DMS53 treated with DMSO at 0.1 percent for 48 hours (cell line): ENCODE data around the gene MYL3.

Experiments
- DNase-seq: peaks from one replicate; lab custom pipeline; 2025; ENCODE audit not compliant: unreplicated experiment; lab: John Stamatoyannopoulos, UW

The MYL3 gene

DNA sequence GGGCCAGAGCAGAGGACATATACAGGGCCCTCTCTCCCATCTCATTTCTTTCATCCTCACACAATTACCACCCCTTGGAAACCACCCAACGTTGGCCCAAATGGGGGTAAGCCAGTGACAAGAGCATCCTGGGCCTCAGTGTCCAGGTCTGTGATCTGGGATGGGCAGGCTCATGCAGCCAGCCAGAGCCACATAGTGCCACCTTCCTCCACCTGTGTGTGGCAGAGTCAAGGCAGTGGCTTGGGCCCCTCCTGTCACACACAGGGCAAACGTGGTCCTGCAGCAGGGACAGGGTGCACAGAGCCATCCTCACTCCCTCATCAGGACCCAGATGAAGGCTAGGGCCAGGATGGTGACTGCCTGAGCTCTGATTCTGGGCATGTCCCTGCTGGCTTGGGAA, 2.3 kb upstream of the MYL3 start:
- no peak for DNase-seq

DNA sequence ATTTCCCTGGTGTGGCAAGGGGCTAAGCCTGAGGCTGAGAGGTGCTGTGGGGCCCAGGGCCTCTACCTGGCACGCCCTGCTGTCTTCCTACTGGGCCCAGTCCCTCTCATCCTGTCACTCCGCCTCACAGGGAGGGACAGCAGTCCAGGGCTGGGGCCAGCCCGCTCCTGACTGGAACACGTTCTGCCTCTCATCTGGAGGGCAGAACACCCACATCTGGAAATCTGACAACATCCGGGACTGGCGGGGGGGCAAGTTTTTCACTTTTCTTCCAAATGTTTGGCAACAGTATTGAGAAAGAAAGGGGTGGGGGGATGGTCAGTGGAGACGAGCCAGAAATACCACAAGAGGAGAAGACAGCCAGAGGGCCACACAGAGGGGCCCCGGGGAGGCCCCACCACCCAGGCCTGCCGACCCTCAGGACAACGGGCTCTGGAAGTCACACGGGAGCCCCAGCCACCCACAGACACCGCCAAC, 1.8 kb upstream of the MYL3 start:
- DNase-seq: no peak

DNA sequence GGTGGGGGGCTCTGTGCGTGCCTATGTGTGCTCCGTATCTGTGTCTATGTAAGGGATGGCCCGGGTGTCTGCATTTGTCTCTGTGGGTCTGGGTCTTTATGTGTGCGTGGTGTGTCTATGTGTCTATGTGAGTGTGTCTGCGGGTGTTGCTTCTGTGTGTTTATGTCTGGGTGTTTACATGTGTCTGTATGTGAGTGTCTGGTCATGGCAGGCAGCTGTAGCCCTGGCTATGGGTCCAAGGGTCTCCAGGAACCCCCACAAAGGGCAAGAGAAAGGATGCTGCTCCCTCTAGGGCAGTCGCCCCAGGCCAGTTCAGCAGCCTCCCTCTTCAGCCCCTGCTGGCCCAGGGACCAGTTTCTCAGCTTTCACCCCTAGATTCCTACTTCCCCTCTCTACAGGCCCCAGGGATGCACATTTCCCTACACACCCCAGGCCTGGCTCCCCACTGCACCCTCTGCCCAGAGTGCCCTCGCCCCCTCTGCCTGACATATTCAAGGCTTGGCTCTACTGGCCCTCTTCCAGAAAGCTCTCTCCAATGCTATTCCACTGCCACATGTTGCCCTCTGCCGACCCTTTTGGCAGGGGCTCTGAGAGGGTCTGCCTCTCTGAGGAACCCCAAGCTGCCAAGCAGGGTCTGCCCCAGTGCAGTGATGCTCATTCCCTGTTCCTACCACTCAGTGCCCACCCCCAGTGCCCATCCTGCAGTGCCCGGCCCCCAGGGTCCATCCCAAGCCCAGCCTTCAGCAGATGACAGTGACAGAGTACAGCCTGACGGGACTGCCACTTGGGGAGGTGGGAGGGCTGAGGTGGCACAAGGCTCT, 1.0 kb upstream of the MYL3 start:
- DNase-seq: no peak

DNA sequence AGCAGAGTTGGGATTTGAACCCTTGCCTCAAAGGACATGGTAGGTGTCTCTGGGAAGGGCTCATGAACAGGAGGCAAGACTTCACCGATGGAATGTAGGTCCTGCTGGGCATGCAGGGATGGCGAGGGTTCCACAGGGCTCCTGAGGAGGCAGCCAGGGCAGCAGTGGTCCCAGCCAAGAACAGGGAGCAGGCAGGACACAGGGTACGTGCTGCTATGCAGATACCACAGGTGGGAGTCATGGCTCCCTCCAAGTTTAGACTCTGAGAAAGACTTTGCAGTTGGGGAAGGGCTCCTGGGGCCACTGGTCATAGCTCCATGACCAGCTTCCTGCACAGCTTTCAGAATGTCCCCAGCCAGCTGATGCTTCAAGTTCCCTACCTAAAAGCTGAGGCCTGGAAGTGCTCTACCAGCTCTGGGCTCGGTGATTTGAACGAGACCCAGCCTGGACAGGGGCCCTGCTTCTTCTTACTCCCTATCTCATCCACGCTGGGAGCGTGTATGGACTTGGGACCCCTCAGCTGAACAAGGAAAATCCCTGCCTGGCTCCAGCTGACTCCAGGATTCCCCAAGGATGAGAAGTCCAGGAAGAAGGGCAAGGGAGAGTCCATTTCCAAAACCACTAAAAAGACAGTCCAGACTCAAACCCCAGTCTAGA, 747 bp downstream of the MYL3 start:
- no peak for DNase-seq

DNA sequence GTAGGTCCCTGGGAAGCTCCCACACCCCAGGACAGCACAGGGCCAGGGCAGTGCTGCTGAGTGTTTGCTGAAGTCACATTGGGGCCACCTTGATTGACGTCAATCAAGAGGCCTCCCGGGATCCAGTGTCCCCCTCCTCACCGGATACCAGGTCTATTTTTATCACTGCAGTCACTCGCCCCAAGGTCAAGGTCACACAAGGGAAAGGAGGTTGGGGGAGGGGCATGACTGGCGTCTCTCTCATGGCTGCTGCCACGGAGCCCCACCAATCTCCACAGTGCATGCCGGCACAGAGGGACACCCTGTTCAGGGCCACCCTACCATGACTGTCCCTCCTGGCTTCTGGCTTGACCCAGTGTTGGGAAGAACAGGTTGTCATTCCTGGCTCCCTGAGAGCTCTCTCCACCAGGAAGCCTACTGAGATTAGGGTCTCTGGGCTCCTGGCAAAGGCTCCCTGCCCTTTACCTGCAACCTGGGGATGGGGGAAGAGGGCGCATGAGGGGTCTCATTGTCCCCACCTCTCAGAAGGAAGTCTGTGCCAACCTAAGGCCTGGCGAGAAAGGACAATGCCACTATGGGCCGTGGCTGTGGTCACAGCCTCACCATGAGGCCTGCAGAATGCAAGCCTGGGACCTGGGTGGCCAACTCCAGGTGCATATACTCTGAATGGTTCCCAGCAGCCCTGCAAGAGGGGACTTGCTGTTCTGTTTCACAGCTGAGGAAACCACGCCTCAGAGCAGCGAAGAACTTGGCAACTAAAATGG, 1.5 kb downstream of the MYL3 start:
- no peak for DNase-seq

DNA sequence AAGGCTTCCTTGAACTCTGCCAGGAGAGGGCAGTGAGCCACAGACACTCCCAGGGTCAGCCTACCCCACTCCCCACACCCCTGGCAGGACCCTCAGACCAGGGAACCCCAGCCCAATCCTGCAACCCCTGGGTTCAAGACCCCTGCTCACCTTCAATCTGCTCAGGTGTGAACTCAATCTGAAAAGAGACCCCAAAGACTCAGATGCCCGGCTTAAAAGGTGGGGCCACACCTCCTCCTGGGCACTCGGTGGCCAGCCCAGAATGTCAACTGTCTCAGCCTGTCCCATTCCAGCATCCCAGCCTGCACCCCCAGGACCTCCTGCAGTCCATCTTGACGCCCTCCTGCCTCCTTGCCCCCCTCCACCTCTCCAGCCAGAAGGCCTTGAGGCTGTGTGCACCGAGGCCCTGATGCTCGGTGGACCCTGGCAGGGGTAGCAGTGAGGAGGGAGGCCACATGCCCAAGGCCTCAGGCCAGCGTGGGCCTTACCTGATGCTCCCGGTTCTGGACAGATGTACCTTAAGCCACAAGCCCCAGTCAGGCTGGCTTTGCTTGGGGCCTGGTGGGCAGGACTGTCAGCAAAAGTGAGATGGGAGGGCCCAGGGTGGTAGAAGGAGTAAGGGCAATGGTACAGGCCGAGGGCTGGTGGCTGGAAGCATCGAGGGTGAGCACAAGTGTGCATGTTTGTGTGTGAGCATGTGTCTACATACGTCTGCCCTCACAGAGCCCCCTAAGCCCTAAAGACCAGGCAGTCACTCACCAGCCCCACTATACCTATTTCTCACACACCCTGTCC, 2.2 kb downstream of the MYL3 start:
- DNase-seq: no peak

DNA sequence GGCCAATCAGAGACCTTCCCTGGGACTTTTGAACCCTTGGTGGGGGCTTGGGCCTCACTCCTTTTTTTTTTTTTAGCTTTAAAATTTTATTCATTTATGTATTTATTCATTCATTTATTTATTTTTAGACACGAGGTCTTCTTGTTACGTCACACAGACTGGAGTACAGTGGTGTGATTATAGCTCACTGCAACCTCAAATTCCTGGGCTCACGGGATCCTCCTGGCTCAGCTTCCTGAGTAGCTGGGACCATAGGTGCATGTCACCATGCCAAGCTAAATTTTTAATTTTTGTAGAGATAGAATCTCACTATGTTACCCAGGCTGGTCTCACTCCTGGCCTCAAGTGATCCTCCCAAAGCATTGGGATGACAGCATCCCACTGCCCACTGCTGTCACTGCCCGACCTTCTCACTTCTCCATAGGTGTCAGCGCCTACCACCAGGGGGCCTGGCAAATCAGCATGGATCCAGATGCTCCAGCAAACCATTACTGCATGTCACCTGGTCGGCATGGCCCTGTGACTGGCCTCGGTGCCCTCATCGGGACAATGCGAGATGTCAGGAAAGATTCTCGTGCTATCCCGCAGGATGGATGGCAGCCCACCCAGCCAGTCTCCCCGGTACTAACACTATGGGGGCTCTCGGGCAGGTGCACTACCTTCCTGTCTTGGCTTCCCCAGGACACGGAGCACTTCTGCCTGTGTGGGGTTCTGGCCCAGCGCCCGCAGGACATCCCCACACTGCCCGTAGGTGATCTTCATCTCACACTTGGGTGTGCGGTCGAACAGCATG, 3.0 kb downstream of the MYL3 start:
- DNase-seq: no peak

DNA sequence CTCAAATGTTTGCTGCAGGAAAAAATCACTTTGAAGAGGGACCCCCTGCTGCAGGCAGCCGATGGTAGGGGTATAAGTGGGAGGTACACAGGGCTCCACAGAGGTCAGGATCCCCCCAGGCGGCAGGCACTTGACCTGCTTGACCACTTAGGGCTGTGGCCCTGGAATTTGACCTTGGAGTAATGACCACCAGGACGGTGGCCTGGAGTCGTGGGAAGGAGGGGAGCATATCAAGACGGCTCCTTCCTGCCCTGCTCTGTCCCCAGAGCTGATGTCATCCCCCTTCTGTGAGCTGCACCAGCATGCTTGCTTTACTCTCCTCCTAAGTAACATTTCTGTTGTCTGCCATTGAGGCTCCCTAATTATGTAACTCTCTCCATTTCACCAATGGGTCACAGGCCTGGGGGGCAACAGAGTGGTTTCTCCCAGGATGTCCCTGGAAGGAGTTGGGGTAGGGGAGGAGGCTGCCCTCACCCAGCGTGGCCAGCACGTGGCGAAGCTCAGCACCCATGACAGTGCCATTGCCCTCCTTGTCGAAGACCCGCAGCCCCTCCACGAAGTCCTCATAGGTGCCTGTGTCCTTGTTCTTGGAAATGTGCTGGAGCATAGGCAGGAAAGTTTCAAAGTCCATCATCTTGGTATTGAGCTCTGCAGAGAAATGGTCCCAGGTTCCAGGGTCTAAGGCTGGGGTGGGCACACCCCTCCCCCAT, 4.1 kb downstream of the MYL3 start:
- no peak for DNase-seq

DNA sequence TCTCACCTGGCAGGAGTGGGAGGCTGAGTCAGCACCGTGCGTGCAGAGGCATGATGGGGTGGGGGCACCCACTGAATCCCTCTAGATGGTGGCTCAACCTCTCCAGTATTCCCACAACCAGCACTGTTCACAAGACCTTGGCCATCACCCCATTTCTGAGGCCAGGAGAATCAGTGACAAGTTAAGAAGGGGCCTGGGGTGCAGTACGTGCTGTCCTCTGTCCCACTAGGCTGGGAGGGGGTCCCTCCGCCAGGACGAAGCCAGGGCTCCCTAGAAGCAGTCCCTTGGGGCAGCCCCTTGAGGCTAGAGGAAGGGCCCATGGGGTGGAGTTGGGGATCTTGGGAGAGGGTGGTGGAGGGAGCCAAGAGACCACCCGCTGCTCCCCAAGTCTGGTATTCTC, 4.8 kb downstream of the MYL3 start:
- no peak for DNase-seq

DNA sequence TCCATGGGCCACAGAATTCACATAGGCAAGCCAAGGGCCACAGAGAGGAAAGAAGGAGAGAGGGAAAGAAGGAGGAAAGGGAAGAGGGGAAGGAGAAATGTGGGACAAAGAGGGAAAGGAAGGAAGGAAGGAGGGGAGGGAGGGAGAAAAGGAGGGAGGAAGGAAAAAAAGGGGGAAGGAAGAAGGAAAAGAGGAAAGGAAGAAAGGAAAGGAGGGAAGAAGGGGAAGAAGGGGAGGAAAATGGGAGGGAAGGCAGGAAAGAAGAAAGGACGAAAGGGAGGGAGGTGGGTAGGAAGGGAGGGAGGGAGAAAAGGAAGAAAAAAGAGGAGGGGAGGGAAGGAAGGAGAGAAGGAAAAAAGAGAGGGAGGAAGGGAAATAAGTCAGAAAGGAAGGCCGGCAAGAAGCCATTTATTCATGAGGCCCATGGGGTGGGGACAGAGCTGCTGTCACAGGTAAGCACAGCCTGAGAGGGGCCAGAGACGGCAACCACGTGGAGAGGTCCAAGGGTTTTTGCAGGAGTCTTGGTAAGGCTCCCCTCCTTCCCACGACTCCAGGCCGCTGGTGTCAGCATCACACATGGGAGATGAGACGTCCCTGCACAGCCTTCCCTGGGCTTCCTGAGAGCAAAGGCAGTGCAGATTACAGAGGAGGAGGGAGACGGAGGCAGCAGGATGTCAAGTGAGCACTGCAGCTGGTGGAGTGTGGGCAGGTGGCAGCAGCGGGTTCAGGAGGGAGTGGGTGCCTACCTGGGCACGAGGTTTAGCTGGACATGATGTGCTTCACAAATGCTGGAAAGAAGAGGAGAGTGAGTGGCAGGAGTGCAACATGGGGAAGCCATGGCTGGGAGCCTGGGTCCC, 5.5 kb downstream of the MYL3 start:
- no peak for DNase-seq

DNA sequence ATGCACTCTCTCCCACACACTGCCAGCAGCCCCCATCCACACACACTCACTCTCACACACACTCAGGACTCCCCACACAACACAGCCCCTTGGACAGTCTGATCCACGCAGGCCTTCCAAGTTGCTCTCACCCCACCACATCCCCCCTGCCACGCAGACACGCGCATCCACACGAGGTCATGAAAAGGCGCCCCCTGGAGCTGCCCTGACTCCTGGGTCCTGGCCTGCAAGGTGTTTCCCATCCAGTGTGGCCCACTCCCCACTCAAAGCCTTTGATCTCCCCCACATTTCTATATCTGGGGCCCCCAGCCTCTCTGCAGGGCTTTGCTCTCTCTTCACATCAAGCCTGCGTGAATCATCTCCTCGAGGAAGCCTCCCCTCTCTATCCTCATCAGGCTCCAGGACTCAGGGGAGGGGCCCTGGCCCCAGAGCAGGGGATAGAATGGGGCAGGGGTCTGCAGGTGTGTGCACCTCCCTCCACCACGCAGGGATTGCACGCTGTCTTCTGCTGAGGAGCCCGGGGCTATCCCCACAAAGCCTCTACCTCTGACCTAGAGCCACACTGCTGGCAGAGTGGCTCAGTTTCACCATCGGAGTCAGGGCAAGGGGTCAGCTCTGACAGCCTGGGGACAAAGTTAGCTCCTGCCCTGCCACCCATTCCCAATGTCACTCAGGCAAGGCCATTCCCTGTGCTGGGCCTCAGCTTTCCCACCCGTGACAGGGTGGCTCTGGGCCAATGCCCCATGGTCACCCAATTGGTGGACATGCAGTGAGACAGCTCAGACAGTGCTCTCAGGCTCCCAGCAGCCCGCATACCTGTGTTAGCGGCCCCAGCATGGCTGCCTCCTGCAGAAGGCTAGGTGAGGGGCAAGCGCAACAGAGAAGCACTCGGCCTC, 6.4 kb downstream of the MYL3 start:
- DNase-seq: no peak

DNA sequence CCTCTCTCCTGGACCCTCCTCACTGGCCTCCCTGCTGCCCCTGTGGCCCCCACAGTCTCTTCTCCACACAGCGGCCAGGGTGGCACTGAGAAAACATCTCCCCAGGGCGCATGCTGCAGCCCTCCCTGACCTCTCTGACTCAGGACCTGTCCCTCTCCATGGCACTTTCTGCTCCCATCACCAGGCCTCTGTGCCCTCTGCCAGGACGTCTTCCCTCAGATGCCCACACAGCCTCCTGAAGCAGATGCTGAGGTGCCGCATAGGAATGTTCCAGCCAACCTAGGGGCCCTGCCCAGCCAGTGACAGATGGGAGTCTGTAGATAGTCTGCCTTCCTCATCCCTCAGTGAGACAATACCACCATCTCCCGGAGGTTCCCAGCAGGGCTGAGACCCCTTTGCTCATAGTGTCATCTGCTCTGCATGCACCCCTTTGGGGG, 8.7 kb downstream of the MYL3 start:
- no peak for DNase-seq

DNA sequence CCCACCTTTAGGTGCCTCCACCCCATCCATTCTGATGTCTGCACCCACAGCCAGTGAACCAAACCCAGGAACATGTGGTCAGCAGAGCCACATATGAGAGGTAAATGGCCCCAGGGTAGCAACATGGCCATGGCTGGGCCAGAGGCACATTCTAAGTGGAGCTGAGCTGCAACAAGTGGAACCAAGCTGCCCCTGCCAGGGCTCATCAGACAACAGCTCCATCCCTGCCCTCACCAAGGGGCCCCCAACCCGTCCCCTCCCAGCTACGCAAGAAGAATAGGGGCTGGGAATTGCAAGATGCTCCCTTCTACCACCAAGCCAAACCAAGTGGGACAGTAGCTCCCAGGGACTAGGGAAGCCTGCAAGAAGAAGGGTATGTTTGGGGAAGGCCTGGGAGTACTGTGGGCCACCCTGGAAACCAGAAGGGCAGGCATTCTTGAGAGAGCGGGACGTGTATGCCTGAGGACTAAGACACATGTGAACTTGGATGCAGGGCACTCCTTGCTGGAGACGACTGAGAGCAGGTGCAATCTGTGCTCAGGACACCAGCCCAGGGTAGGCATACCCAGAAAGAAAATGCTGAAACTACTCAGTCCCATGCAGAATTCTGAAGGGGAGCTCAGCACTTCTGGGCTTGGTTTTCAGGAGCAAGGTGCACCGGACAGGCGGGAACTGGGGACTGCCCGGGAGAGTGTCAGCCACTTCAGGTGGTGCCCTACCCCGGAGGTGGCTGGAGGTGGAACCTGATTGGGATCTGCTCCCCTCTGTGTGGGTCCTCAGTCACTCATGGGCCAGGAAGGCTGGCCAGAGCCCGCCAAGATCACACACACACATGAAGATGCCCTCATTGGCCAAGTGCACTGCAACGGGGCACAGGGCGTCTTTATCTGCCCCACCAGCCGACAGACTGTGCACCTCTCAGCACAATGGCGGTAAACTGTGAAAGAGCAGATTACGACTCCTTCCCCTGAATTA, 9.5 kb downstream of the MYL3 start:
- no peak for DNase-seq

DNA sequence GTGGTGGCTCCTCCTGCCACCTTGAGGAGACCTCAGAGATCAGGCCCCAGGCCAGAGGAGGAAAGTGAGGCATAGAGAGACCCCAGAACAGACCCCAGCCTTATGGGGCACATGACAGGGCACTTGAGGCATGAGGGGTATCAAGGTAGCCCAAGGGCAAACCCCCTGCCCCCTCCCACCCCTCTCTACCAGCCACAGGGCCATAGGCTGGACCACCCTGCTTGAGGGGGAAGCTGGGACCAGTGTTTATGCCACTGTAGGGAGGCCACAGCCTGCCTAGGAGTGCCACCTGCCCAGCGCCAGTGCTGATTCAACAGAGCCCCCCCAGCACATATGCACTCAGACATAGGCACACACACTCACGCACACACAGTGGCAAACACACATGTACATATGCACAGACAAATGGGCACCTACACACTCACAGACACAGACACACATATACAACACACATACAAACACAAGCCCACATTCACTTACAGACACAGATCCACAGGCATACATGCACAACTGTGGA, 10.3 kb downstream of the MYL3 start:
- DNase-seq: no peak

DNA sequence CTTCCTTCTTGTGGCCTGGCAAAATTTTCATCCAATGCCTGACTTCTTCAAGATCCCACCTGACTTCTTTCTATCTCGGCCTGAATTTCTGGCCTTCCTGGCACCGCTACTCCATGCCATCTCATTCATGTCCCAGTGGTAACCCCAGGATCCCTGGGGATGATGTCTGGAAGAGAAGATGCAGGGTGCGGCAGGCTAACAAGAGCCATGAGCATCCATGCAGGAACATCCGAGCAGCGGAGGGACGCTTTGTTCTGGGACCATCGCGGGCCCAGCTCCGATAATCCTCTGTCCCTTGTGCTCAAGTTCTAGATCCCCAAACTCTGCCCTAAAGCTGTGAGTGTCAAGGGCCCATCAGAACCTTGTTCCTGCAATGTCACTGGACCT, 10.9 kb downstream of the MYL3 start:
- no peak for DNase-seq
